Uterine smooth muscle cell (primary cell): ENCODE data around the gene LBH. TPM values are rescaled to one million over a fixed set of nuclear protein-coding genes. Genes with fewer than 3 reads are reported as not detected.

Experiments
- total RNA-seq: library from RNA; depleted of rRNA; stranded (reverse); fragments of >200 nt; gene quantifications from 2 replicates; pipeline ENCODE4 v1.2.3, GENCODE V29; 2014

LBH gene
- total RNA-seq: 22.2 and 56.1 TPM in 2 replicates

DNA sequence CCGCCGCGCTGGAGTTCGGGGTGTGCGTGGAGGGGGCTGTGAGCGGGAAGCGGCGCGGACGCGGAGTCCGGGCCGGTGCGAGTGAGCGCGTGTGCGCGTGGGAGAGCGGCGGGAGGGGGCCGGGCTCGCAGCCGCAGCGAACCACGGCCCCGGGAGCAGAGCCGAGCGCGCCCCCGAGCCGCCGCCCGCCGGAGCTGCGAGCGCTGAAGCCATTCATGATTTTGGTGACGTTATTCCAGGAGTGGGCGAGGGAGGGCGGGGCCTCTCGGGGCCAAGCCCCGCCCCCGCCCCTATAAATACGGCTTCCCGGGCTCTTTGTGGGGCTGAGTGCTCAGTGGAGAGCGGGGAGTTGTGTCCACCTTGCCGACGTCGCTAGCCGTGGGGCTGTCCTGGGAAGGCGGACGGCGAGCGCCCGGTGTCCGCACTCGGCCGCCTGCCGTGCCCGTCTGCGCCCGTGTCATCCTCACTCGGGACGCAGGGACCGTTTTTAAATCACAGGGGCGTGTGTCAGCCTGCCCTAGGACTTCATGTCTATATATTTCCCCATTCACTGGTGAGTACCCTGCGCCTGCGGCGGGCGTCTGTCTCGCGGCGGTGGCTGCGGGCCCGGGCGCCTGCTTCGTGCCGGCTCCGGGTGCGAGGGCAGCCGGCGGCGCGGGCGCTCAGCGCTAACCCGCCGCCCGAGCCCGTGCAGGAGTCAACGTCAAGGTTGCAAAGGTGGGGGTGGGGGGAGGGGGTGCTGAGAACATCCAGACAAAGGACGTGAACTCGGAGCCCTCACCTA, at the start of gene LBH:
Gene LBH (plus strand): TSS at position 323 of the 784 bp plus-strand sequence. CDS start 205 bp downstream, at position 528.

Other genes starting within 250 kb of the LBH start
- 69.7 and 140 TPM in 2 replicates for gene YPEL5, start 84.5 kb upstream of the LBH start, total RNA-seq
- gene LCLAT1, start 215.7 kb downstream of the LBH start, total RNA-seq: 17.0 and 24.5 TPM in 2 replicates